Measurements from ENCODE around the gene SETDB2. TPM values are rescaled to one million over a fixed set of nuclear protein-coding genes. Genes with fewer than 3 reads are reported as not detected.

SETDB2 gene
- total RNA-seq, 2 experiments from 2014 or later, result 13.5 to 15.1 TPM

DNA sequence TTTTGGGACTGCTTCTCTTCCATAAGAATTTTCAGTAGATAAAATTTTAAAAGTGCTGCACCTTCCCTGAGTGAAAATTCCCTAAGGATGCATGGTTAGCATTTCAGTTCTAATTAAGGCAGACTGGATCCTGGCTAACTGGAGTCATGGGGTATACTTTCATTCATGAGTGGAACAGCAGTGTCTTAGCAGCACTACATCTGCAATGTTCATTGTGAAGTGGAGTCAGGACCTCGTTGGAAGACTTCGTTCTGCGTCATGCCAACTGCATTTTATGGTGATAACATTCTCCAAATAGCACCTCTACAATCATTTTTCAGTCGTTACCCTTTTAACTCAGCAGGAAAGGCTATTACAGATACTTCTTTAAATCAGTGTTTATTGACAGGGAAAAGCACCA is 77.2 kb downstream of the SETDB2 start:
- Mint-ChIP-seq H3K9me3 (ENCODE audit: insufficient read depth) (no peaks in the 10 kb centered on the region), H3K4me3 (no peak overlapping the region), H3K4me1 (ENCODE audit: low read depth) (peaks cover 10% of the 10 kb centered on the region), H3K27me3 (ENCODE audit: low read depth) (no peaks in the 10 kb centered on the region), H3K36me3 (ENCODE audit: low read depth) (peaks cover 46% of the 10 kb centered on the region), H3K27ac (no peak overlapping the region)
- ATAC-seq (no peak), DNase-seq (no peak)
- ChIA-PET CTCF (no interaction called here), POLR2A (no interaction called here)

DNA sequence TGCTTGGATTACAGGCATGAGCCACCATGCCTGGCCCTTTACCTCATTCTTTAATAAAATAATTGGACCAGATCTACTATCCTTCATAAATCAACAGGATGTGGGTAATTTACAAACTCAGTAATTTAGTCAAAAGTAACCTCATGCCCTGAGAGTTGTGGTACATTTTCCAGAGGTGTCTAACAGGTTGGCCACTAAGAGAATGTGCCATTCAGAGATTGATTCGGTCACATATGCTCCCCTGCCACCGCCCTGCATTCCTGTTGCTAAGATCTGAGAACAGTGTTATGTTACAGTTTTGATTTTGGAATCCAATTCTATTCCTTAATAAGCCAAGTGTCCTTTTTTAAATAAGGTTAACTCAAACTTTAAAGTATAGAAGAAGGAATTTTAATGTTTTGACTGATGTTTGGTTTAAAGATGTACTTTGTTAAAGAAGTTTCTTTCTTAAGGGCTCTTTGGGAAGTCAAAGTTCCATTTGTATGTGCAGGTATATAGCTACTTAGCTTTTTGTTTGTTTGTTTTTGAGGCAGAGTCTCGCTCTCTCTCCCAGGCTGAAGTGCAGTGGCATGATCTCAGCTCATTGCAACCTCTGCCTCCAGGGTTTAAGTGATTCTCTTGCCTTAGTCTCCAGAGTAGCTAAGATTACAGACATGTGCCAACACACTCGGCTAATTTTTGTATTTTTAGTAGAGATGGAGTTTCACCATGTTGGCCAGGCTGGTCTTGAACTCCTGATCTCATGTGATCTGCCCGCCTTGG is 80.8 kb downstream of the SETDB2 start:
- peaks cover 46% of the 10 kb centered on the region for H3K36me3 Mint-ChIP-seq (ENCODE audit: low read depth)
- peaks cover 10% of the 10 kb centered on the region for H3K4me1 Mint-ChIP-seq (ENCODE audit: low read depth)
- H3K27ac Mint-ChIP-seq, result peak overlapping the region; percentile 39
- no peak for DNase-seq
- no peak for ATAC-seq
- H3K4me3 Mint-ChIP-seq, result no peak overlapping the region
- H3K9me3 Mint-ChIP-seq (ENCODE audit: insufficient read depth), result no peaks in the 10 kb centered on the region
- H3K27me3 Mint-ChIP-seq (ENCODE audit: low read depth), result no peaks in the 10 kb centered on the region
- ChIA-PET CTCF (interaction anchor here (0.9 to 1.2 kb wide), 2 partner anchors 15 to 80 kb away, joined by 3 read pairs; no protein-coding TSS in a partner anchor), POLR2A (interaction anchor here (0.6 to 0.7 kb wide), 2 partner anchors 26 to 151 kb away, joined by 4 to 7 read pairs; no protein-coding TSS in a partner anchor)

DNA sequence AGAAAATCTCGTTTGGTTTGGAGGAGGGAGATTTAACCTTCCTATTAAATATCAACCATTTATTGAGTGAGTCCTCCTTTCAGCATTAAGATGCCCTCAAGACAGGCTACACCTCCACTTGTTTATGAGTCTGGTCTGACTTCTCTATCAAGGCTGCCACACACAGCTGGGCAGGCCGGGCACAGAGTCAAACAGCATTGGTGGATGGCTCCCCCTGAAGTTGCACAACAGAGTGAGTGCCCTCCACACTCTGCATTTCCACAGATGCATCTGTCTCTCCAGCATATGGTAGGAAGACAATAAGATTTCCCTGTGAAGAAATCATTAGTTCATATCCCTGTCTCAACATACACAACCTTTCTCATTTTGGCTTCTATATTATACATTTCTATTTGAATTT is 83.0 kb downstream of the SETDB2 start:
- Mint-ChIP-seq H3K9me3 (ENCODE audit: insufficient read depth) (no peaks in the 10 kb centered on the region), H3K4me3 (no peak overlapping the region), H3K27me3 (ENCODE audit: low read depth) (no peaks in the 10 kb centered on the region), H3K36me3 (ENCODE audit: low read depth) (peaks cover 40% of the 10 kb centered on the region), H3K27ac (no peak overlapping the region), H3K4me1 (ENCODE audit: low read depth) (peaks cover 10% of the 10 kb centered on the region)
- ATAC-seq (no peak), DNase-seq (no peak)
- ChIA-PET POLR2A (no interaction called here), CTCF (interaction anchor here (1.5 kb wide), 1 partner anchor 226 kb away, joined by 3 read pairs; no protein-coding TSS in a partner anchor)

- ATAC-seq (no peak), DNase-seq (no peak)
- Mint-ChIP-seq H3K4me3 (no peak overlapping the region), H3K36me3 (ENCODE audit: low read depth) (peaks cover 34% of the 10 kb centered on the region), H3K4me1 (ENCODE audit: low read depth) (peaks cover 10% of the 10 kb centered on the region), H3K27me3 (ENCODE audit: low read depth) (no peaks in the 10 kb centered on the region), H3K9me3 (ENCODE audit: insufficient read depth) (no peaks in the 10 kb centered on the region), H3K27ac (no peak overlapping the region)
- ChIA-PET CTCF (interaction anchor here (1.0 kb wide), 1 partner anchor 11 kb away, joined by 3 read pairs; no protein-coding TSS in a partner anchor), POLR2A (no interaction called here)
Observed at GRCh38 chr13:49528161-49528560, 84.1 kb downstream of the SETDB2 start.

GRCh38 chr13:49530457-49530856 is 86.4 kb downstream of the SETDB2 start:
- no peak overlapping the region for H3K4me3 Mint-ChIP-seq

GRCh38 chr13:49532593-49532992 is 88.5 kb downstream of the SETDB2 start:
- no peak overlapping the region for H3K4me3 Mint-ChIP-seq
- POLR2A ChIA-PET, result no interaction called here

More at GRCh38 chr13:49530457-49530856, 86.4 kb downstream of the SETDB2 start:
- DNase-seq, result no peak
- H3K27me3 Mint-ChIP-seq (ENCODE audit: low read depth), result no peaks in the 10 kb centered on the region
- H3K27ac Mint-ChIP-seq, result no peak overlapping the region
- ChIA-PET CTCF (no interaction called here), POLR2A (interaction anchor here (0.6 kb wide), 1 partner anchor 10 kb away, joined by 3 read pairs; no protein-coding TSS in a partner anchor)
- no peak for ATAC-seq
- peaks cover 34% of the 10 kb centered on the region for H3K36me3 Mint-ChIP-seq (ENCODE audit: low read depth)
- no peaks in the 10 kb centered on the region for H3K4me1 Mint-ChIP-seq (ENCODE audit: low read depth)
- H3K9me3 Mint-ChIP-seq (ENCODE audit: insufficient read depth), result no peaks in the 10 kb centered on the region

DNA sequence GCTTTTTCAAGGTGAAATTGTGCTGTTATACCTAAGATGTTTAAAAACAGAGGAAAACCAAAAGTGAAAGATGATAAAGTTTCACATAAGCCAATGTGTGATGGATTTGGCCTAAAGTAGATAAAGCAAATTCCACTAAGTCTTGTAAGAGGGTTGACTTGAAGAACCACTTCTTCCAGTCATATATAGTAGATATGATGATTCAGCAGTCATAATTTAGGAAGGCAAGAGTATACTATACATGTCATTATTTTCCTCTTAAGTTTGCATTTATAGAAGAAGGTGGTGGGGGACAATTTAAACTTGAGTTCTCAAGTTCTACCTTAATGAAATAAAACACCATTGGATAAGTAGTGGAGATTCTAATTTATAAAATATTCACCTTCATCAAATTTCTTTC is 88.9 kb downstream of the SETDB2 start:
- Mint-ChIP-seq H3K9me3 (ENCODE audit: insufficient read depth) (no peaks in the 10 kb centered on the region), H3K27ac (no peak overlapping the region), H3K36me3 (ENCODE audit: low read depth) (peaks cover 28% of the 10 kb centered on the region), H3K4me1 (ENCODE audit: low read depth) (no peaks in the 10 kb centered on the region), H3K4me3 (no peak overlapping the region), H3K27me3 (ENCODE audit: low read depth) (no peaks in the 10 kb centered on the region)
- ChIA-PET CTCF (no interaction called here), POLR2A (no interaction called here)
- DNase-seq, result no peak
- no peak for ATAC-seq

More at GRCh38 chr13:49532593-49532992, 88.5 kb downstream of the SETDB2 start:
- Mint-ChIP-seq H3K9me3 (ENCODE audit: insufficient read depth) (no peaks in the 10 kb centered on the region), H3K27me3 (ENCODE audit: low read depth) (no peaks in the 10 kb centered on the region), H3K36me3 (ENCODE audit: low read depth) (peaks cover 29% of the 10 kb centered on the region), H3K27ac (no peak overlapping the region), H3K4me1 (ENCODE audit: low read depth) (no peaks in the 10 kb centered on the region)
- CTCF ChIA-PET, result no interaction called here
- no peak for ATAC-seq
- no peak for DNase-seq

DNA sequence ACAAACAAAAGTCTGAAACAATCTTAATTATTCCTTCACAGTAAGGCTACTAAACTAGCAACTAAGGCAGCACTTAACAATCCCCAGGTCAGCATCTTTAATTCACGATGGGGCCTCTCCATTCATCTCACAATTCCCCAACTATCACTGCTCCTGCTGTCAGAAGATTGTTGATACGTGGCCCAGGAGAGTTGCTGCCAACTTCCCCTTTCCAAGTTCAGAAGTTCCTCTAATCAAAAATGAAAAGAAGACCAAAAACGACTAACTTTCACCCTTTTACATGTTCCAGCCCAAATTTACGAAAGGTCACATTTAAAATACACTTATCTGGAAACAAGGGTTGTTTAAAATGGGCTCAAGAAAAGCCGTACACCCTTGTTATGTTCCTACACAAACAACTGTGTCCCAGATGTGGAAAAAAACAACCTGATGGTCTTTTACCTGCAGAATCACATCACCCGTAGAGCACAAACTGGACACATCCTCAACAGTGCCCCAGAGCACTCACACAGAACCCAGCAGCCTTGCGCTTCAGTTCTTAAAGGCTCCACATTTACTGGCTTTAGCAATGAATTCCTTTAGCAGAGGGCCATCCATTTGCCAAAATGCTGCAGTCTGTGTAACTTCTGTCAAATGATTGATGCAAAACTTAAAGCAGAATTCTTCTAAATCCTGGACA is 89.7 kb downstream of the SETDB2 start:
- Mint-ChIP-seq H3K36me3 (ENCODE audit: low read depth) (peaks cover 27% of the 10 kb centered on the region), H3K27me3 (ENCODE audit: low read depth) (no peaks in the 10 kb centered on the region), H3K4me3 (no peak overlapping the region), H3K4me1 (ENCODE audit: low read depth) (no peaks in the 10 kb centered on the region), H3K27ac (no peak overlapping the region), H3K9me3 (ENCODE audit: insufficient read depth) (no peaks in the 10 kb centered on the region)
- DNase-seq (no peak), ATAC-seq (no peak)
- ChIA-PET POLR2A (no interaction called here), CTCF (no interaction called here)

GRCh38 chr13:49536144-49536873 is 92.2 kb downstream of the SETDB2 start:
- ChIA-PET POLR2A (interaction anchor here (0.6 kb wide), 1 partner anchor 350 kb away, joined by 4 read pairs; no protein-coding TSS in a partner anchor), CTCF (no interaction called here)
- no peak for ATAC-seq
- peaks cover 21% of the 10 kb centered on the region for H3K4me1 Mint-ChIP-seq (ENCODE audit: low read depth)
- H3K27ac Mint-ChIP-seq, result no peak overlapping the region
- H3K36me3 Mint-ChIP-seq (ENCODE audit: low read depth), result peaks cover 32% of the 10 kb centered on the region
- no peaks in the 10 kb centered on the region for H3K9me3 Mint-ChIP-seq (ENCODE audit: insufficient read depth)
- DNase-seq, result no peak
- no peaks in the 10 kb centered on the region for H3K27me3 Mint-ChIP-seq (ENCODE audit: low read depth)
- H3K4me3 Mint-ChIP-seq, result no peak overlapping the region

DNA sequence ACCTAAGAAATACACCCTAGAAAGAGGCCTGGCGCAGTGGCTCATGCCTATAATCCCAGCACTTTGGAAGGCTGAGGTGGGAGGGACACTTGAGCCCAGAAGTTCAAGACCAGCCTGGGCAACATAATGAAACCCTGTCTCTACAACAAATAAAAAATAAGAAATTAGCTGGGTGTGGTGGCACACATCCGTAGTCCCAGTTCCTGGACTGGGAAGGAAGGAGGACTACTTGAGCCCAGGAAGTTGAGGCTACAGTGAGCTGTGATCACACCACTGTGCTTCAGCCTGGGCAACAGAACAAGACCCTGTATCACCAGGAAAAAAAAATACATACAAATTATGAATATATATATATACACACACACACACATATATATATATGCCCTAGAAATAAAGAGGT is 94.3 kb downstream of the SETDB2 start:
- POLR2A ChIA-PET, result interaction anchor here (0.6 kb wide), 1 partner anchor 376 kb away, joined by 4 read pairs; no protein-coding TSS in a partner anchor
- CTCF ChIA-PET, result interaction anchor here (1.5 kb wide), 1 partner anchor 13 kb away, joined by 3 read pairs; no protein-coding TSS in a partner anchor
- H3K9me3 Mint-ChIP-seq (ENCODE audit: insufficient read depth), result no peaks in the 10 kb centered on the region

GRCh38 chr13:49539313-49539712 is 95.2 kb downstream of the SETDB2 start:
- Mint-ChIP-seq H3K4me3 (no peak overlapping the region), H3K27ac (peak overlapping the region; percentile 72), H3K36me3 (ENCODE audit: low read depth) (peaks cover 28% of the 10 kb centered on the region), H3K27me3 (ENCODE audit: low read depth) (no peaks in the 10 kb centered on the region), H3K4me1 (ENCODE audit: low read depth) (peaks cover 21% of the 10 kb centered on the region), H3K9me3 (ENCODE audit: insufficient read depth) (no peaks in the 10 kb centered on the region)
- ChIA-PET POLR2A (interaction anchor here (0.5 to 0.9 kb wide), 2 partner anchors 44 to 430 kb away, joined by 3 to 4 read pairs; no protein-coding TSS in a partner anchor), CTCF (interaction anchor here (1.0 to 1.6 kb wide), 4 partner anchors 11 to 89 kb away, joined by 3 to 4 read pairs (median 3); partner anchors contain the start of gene ARL11)
- ATAC-seq (no peak), DNase-seq (no peak)

More for the DNA sequence above, 94.3 kb downstream of the SETDB2 start:
- no peak for DNase-seq
- Mint-ChIP-seq H3K27ac (no peak overlapping the region), H3K27me3 (ENCODE audit: low read depth) (no peaks in the 10 kb centered on the region), H3K4me3 (no peak overlapping the region), H3K4me1 (ENCODE audit: low read depth) (peaks cover 21% of the 10 kb centered on the region), H3K36me3 (ENCODE audit: low read depth) (peaks cover 32% of the 10 kb centered on the region)
- no peak for ATAC-seq

Data from activated CD8-positive, alpha-beta T cell treated with anti-CD3 and anti-CD28 coated beads, Interleukin-2, amount 10 ng/mL, durations not matched to agents 7 days and 5 days (primary cell).